ENCODE measurements around the gene ETHE1.

The ETHE1 gene

DNA sequence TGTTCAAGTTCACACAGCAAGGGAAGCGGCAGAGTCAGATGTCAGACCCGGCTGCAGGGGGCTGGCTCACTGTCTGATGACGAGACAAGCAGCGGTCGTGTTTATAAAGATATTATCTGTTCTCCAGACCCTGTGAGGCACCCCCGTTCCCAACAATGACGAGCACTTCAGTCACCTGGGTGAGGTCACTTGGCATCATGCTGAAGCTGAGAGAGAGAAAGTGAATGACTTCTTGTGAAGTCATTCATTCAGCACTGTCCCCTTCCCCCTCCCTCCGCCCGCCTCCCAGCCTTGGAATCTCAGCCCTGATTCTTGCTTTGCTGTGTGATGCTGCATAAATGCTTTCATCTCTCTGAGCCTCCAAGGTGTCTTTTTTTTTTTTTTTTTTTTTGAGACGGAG lies 56.7 kb downstream of the ETHE1 start:
- TF ChIP-seq, protein P1, sequence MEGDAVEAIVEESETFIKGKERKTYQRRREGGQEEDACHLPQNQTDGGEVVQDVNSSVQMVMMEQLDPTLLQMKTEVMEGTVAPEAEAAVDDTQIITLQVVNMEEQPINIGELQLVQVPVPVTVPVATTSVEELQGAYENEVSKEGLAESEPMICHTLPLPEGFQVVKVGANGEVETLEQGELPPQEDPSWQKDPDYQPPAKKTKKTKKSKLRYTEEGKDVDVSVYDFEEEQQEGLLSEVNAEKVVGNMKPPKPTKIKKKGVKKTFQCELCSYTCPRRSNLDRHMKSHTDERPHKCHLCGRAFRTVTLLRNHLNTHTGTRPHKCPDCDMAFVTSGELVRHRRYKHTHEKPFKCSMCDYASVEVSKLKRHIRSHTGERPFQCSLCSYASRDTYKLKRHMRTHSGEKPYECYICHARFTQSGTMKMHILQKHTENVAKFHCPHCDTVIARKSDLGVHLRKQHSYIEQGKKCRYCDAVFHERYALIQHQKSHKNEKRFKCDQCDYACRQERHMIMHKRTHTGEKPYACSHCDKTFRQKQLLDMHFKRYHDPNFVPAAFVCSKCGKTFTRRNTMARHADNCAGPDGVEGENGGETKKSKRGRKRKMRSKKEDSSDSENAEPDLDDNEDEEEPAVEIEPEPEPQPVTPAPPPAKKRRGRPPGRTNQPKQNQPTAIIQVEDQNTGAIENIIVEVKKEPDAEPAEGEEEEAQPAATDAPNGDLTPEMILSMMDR (IDR thresholded peaks at IDR 0.05), result no peak

DNA sequence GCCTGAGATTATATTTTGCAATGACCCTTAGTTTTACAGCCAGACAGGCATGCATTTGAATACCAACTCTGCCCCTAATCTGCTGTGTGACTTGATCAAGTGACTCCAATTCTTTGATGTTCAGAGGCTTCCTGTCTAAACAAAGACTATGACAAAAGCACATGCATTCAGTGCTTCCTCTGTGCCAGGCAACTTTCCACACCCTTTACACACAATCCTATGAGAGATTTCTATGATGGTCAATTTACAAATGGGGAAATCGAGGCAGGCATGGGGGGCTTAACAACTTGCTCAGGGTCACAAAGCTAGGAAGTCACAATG lies 57.9 kb downstream of the ETHE1 start:
- TF ChIP-seq, protein P1 (IDR thresholded peaks at IDR 0.05), result no peak

DNA sequence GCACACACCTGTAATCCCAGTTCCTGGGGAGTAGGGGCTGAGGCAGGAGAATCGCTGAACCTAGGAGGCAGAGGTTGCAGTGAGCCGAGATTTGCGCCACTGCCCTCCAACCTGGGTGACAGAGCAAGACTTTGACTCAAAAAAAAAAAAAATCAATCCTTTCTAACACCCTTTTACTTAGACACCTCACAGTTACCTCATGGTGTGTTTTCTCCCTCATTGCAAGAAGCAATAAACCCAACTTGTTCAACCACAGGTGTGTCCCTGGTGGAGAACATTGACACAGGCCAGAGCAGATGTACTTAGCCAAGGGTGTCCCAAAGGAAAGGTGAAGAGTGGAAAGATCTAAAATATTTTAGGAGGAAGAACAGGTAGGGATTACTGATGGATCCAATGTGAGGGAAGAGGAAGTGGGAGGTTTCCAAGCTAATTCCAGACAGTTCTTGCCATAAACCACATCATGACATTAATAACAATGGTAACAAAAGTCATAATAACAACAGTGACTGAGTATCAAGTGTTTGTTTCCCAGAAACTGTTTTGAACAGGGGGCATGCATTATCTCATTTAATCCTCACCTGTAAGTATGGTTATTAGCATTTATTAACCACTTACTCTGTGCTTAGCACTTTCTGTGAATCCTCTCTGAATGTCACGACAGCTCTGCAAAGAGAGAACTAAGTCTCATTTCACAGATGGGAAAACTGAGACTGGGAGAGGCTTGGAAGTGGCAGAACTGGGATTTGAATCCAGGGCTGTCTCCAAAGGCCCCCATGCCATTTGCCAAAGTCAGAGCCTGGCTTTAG lies 58.4 kb downstream of the ETHE1 start:
- TF ChIP-seq, protein P1 (IDR thresholded peaks at IDR 0.05), result no peak

DNA sequence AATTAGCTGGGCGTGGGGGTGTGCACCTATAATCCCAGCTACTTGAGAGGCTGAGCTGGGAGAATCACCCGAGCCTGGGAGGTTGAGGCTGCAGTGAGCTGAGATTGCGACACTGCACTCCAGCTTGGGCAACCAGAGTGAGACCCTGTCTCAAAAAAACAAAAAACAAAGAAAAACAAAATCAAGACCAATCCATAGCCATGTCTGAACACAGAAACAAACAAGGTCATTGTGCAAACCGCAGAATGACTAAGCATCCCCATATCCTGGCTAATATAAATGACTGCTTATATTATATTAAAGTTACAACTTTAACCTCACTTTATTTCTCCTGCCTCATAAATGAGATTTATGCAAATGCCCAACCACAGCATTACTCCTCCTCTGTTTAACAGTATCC lies 59.3 kb downstream of the ETHE1 start:
- TF ChIP-seq, protein P1 (IDR thresholded peaks at IDR 0.05), result no peak

DNA sequence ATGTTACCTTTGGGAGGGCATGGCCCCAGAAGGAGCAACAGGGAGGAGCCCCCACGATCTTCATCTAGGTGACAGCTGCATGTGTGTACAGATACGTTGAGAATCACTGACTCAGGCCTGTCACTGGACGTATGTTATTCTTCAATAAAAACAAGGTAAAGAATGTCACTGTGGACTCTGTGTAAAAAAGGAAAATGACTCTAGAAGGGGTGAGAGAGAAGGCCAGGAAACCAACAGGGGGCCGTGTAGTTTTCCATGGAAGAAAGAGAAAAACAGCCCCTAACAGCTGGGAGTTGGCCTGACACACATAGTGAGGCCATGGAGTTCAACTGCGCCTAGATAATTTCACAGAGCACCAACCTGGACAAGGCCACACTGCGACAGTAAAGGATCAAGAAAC lies 59.7 kb downstream of the ETHE1 start:
- TF ChIP-seq, protein P1 (IDR thresholded peaks at IDR 0.05), result no peak

DNA sequence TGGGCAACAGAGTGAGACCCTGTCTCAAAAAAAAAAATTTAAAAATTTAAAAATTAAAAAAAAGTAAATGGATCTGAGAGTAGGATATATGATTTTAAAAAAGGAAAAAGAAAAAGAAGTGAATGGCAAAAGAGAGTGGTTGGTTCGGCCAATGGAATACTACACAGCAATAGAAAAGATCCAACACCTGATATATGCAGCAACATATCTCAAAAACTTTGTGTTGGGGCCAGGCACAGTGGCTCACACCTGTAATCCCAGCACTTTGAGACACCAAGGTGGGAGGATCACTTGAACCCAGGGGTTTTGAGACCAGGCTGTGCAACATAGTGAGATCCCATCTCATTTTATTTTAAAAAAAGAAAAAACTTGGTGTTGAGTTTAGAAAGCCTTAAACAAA lies 60.2 kb downstream of the ETHE1 start:
- TF ChIP-seq, protein P1 (IDR thresholded peaks at IDR 0.05), result no peak

DNA sequence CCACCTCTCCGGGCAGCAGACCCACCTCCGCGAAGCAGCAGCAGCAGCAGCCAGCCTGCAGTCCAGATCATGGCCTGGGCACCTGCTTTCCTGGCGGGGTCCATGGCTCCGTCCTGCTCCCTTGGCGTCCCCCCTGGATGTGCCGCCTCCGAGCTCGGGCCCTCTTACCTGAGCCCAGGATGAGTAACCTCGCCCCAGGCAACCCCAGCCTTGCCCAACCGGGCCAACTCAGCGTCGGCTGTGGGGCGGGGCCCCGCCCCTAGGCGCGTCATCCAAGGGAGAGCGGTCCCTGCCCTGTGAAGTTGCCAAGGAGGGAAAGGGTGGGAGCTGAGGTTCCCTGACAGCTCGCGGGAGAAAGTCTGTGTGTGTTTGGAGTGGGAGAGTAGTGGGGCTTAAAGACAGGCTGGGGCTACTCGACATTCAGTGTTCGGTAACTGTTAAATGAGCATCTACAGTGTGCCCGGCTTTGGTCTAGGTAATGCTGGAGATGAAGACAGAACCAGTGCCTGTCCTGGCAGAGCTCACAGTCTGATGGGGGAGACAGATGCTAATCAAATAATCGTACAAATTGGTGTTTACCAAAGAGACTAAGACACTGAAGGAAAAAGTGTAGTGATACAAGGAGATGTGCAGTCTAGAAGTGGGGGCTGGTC lies 61.4 kb downstream of the ETHE1 start, which contains the start of gene LYPD3:
LYPD3 (minus strand) TSS at position 141 of the 653 bp plus-strand sequence; CDS start at position 104, 37 bp downstream.
- TF ChIP-seq, protein P1 (IDR thresholded peaks at IDR 0.05), result no peak
